Left colon (tissue), 2 donors: ENCODE data around the gene RET. TPM values are rescaled to one million over a fixed set of nuclear protein-coding genes. Genes with fewer than 3 reads are reported as not detected.
"Not testable (repeated sequence)": the region's sequence is repeated elsewhere in the genome, so short reads cannot be mapped to it uniquely, and the experiment has no call there.

ENCODE experiments used
- ATAC-seq: fragments of 200-7000 bp; cut with Tn5 transposase; one replicate; pipeline ENCODE4 v1.9.1; 2020; ENCODE audit warnings: mild to moderate bottlenecking, moderate library complexity
- DNase-seq, 2 donors: peaks; one replicate each; pipeline ENCODE4 v3.0.0-alpha.2; 2020
- intact Hi-C, 2 donors: fragments of 100-400 bp; cut with DNase I in 1 of 2; cut with micrococcal nuclease in 1 of 2; formaldehyde crosslinking; loops; one replicate each; pipeline versions ENCODE4 v1.11.2 to v1.14.0; 2022; cut with DNase I, micrococcal nuclease
- total RNA-seq, 2 donors: library from RNA; stranded (reverse); fragmentation: NEBNext Ultra II Directional; extraction: Animal tissue kit (Norgen Biotek cat#: 25700); gene quantifications; one replicate each; pipeline ENCODE4 v1.2.1, GENCODE V29; 2021
- donor health status: DM: no; HTN: no; CAD: no.
- donor health status: DM: yes; HTN: yes; CAD: no.

The RET gene
- total RNA-seq, 2 donors from 2014 or later: 1.5 to 1.6 TPM

- intact Hi-C loops: no loop called here
- ATAC-seq (no peak), DNase-seq (no peak)
Observed at GRCh38 chr10:43094085-43094484, 17.2 kb downstream of the RET start.

DNA sequence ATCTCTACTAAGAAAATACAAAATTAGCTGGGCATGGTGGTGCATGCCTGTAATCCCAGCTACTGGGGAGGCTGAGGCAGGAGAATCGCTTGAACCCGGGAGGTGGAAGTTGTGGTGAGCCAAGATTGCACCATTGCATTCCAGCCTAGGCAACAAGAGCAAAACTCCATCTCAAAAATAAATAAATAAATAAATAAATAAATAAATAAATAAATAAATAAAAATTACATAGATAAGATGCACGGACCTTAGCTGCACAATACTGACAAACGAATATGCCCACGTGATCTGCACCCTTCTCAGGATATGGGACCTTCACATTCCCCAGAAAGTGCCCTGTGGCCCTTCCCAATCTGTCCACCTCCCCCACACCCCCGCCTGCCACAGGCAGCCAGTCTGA, 22.5 kb downstream of the RET start:
- not testable (repeated sequence) for DNase-seq, ATAC-seq
- intact Hi-C loops: loop anchor here in 1 of 2 donors (5.0 kb wide), 1 partner anchor 227 kb away; no protein-coding TSS in a partner anchor

GRCh38 chr10:43099928-43100327, 23.1 kb downstream of the RET start:
- intact Hi-C loops: loop anchor here (5.0 to 10.0 kb wide), 3 partner anchors 228 to 345 kb away; no protein-coding TSS in a partner anchor
- DNase-seq: no peak
- ATAC-seq: no peak

DNA sequence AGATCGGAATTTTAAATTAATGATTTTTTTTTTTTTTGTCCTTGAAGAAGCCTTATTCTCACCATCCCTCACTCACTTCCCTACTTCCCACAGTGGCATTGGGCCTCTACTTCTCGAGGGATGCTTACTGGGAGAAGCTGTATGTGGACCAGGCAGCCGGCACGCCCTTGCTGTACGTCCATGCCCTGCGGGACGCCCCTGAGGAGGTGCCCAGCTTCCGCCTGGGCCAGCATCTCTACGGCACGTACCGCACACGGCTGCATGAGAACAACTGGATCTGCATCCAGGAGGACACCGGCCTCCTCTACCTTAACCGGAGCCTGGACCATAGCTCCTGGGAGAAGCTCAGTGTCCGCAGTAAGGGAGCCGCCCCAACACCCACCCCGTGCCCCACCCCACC, 23.5 kb downstream of the RET start:
- intact Hi-C loops: loop anchor here (10.0 kb wide), 2 partner anchors 236 to 346 kb away; no protein-coding TSS in a partner anchor
- DNase-seq (no peak), ATAC-seq (no peak)

DNA sequence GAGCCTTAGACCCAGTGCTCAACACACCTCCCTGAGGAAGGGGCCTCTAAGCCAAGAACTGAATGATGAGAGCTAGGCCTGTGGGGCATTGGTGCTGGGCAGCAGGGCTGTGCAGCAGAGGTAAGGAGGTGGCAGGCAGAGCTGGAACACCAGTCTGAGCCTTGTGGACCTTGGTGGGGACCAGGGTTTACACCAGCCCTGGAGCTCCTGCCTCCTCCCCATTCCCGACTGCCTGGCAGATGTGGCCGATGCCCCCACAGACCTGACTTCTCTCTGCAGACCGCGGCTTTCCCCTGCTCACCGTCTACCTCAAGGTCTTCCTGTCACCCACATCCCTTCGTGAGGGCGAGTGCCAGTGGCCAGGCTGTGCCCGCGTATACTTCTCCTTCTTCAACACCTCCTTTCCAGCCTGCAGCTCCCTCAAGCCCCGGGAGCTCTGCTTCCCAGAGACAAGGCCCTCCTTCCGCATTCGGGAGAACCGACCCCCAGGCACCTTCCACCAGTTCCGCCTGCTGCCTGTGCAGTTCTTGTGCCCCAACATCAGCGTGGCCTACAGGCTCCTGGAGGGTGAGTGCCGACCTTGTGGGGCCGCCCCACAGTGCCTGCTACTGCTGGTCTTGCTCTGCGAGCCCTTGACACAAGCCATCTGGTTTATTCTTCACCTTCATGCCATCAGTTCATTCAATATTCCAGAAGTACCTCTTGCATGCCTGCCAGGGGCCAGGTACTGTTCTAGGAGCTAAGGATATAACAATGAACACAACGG, 25.4 kb downstream of the RET start:
- ATAC-seq (no peak), DNase-seq (no peak)
- intact Hi-C loops: loop anchor here (10.0 kb wide), 2 partner anchors 237 to 347 kb away; no protein-coding TSS in a partner anchor

DNA sequence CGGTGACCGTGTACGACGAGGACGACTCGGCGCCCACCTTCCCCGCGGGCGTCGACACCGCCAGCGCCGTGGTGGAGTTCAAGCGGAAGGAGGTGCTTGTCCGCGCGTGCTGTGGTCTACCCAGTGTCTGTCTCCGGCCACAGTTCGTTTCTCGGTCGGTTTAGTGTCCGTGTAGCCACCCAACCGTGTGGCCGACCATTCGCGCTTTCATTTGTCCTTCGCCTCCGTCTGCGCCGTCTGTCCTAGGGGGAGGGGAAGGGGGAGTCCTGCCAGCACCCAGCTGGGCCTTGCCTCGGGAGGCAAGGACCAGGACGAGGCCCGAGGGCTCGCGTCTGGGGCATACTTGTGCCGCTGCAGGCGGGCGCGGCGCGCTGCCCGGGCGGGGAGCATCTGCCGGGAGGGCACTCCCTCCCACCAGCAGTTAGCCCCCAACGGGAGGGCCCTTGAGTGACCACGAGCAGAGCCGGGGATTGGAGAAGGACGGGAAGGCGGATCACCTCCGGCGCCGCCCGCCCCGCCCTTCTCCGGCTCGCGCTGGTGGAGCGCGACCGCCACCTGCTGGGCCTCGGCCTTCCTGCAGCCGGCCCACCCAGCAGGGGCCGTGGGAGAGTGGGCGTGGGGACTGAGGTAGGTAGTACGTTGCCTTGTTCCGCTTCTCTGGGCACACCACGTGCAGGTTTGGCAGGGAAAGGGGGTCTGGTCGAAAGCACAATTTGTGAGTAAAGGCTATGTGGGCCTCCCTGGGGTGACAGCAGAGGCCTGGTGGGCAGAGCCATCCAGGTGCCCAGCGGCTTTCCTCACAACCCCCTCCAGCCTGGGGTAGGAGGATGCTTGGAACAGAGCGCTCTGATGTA, 28.5 kb downstream of the RET start:
- ATAC-seq: peak; percentile 95
- intact Hi-C loops: loop anchor here (5.0 to 10.0 kb wide), 3 partner anchors 238 to 351 kb away; no protein-coding TSS in a partner anchor
- peak; percentile 68 to 79 for DNase-seq

DNA sequence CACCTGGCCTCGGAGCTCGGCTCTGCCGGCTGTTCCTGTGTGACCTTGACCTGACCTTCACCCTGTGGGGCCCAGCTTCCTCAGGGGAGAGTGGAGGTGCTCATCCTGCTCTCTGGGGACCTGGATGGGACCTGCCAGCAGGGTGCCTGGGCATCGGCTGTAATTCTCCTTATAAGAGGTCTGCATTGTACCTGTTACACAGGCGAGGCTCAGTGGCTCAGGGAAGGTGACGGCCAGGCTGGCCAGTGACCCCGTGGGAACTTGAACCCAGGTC, 29.0 kb downstream of the RET start:
- ATAC-seq (peak; percentile 2), DNase-seq (no peak)
- intact Hi-C loops: loop anchor here (5.0 to 10.0 kb wide), 3 partner anchors 239 to 351 kb away; no protein-coding TSS in a partner anchor

GRCh38 chr10:43106256-43107091, 29.6 kb downstream of the RET start:
- intact Hi-C loops: loop anchor here (5.0 to 10.0 kb wide), 3 partner anchors 239 to 352 kb away; no protein-coding TSS in a partner anchor
- no peak for ATAC-seq
- DNase-seq: no peak

GRCh38 chr10:43108951-43109350, 32.1 kb downstream of the RET start:
- DNase-seq (no peak), ATAC-seq (no peak)
- intact Hi-C loops: loop anchor here (5.0 to 10.0 kb wide), 3 partner anchors 242 to 354 kb away; no protein-coding TSS in a partner anchor

GRCh38 chr10:43109671-43110249, 32.9 kb downstream of the RET start:
- ATAC-seq (no peak), DNase-seq (no peak)
- intact Hi-C loops: loop anchor here (5.0 to 10.0 kb wide), 3 partner anchors 242 to 355 kb away; no protein-coding TSS in a partner anchor

DNA sequence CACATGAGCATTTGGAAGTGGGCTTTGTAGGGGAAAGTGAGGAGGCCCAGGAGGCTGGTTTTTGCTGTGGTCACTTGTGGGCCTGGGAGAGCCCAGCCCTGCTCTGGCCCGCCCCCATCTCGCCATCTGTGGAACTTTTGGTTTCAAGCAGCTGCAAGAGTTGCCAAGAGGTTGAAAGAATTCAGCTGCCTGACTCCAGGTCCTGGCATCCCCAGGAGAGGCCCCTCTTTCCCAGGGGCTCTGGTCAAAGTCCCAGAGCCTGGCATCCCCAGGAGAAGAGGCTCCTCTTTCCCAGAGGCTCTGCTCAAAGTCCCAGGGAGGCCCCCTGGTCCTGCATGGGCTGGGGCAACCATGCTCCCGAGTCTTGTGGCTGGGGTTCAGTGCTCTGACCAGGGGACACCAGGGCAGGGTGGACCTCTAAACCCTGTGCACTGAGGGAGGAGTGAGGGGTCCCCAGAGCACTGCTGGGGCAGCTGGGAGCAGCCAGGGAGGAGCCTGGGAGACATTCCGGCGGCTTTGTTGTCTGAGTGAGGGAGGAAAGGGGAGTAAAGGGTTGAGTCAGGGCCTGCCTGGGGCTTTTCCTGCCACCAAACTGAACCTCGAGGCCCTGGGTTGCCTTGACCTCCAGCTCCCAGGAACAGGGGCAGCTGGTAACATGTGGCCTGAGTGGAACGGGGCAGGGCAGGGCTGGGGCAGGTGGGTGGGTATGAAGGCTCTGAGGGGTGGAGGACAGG, 33.6 kb downstream of the RET start:
- DNase-seq (peak; percentile 45 to 54), ATAC-seq (no peak)
- intact Hi-C loops: no loop called here

- intact Hi-C loops: no loop called here
- ATAC-seq: no peak
- DNase-seq: no peak
Observed at GRCh38 chr10:43111101-43111500, 34.2 kb downstream of the RET start.

DNA sequence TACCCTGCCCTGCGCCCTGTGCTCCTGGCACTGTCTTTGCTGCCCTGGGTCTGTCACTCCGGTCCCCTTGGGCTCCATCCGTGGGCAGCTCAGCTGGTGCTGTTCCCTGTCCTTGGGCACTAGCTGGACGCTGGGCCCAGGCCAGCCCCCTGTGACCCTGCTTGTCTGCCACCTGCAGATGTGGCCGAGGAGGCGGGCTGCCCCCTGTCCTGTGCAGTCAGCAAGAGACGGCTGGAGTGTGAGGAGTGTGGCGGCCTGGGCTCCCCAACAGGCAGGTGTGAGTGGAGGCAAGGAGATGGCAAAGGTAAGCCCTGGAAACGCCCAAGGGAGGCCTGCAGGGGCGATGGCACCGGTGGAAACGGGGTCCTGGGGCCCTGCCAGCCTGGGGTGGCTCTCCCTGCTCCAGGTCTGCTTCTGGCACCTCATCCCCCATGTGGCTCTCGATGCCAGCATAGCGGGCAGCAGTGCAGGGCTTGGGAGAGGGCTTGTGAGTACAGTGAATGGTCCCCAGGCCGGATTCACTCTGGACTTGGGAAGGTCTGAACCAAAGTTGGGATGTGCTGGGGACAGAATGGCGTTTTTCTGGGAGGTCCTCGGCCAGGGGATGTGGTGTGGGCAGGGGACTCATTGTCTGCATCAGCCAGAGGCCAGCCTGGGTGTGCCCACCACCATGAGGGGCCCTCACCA, 35.2 kb downstream of the RET start:
- DNase-seq (no peak), ATAC-seq (no peak)
- intact Hi-C loops: no loop called here

DNA sequence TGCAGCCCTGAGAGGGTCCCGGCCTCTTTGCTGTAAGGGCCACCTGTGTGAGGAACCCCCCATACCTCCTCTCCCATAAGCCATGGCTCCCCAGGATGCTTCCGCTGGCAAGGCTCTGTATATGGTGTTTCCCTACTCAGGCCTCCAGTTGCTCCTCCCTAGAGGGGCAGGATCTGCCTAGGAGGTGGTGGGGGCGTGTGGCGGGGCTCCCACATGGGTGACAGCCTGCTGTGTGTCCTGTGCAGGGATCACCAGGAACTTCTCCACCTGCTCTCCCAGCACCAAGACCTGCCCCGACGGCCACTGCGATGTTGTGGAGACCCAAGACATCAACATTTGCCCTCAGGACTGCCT, 35.7 kb downstream of the RET start:
- DNase-seq: no peak
- intact Hi-C loops: no loop called here
- no peak for ATAC-seq

DNA sequence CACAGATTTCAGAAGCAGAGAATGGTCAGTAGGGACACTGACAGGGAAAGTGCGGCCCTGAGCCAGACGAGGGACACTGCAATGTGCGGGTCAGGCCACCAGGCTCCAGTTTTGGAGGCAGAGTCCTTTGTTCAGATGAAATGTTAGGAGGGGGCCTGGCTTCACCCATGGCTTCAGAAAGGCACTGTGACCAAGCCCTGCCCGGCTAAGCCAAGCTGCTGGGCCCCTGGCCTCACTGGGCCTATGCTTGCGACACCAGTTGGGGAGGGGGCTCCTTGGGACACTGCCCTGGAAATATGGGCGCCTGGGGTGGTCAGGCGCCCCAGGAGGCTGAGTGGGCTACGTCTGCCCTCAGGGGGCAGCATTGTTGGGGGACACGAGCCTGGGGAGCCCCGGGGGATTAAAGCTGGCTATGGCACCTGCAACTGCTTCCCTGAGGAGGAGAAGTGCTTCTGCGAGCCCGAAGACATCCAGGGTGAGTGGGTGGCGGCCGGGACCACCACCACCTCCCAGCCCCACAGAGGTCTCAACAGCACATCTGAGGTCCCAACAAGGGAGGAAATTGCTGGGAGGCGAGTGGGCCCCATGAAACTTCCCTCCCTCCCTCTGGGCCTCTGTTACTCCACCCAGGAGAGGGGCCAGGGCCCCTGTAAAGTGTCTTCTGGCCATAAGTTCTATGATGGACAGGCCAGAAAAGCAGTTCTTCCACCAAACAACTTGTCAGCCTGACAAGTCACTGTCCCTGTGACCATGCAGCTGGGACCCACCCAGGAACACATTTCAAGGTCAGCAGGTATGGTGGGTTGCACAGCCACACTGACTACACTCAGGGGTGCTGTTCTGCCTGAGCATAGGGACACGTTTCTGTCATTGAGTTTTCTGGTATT, 36.6 kb downstream of the RET start:
- no peak for ATAC-seq
- DNase-seq: no peak
- intact Hi-C loops: no loop called here

DNA sequence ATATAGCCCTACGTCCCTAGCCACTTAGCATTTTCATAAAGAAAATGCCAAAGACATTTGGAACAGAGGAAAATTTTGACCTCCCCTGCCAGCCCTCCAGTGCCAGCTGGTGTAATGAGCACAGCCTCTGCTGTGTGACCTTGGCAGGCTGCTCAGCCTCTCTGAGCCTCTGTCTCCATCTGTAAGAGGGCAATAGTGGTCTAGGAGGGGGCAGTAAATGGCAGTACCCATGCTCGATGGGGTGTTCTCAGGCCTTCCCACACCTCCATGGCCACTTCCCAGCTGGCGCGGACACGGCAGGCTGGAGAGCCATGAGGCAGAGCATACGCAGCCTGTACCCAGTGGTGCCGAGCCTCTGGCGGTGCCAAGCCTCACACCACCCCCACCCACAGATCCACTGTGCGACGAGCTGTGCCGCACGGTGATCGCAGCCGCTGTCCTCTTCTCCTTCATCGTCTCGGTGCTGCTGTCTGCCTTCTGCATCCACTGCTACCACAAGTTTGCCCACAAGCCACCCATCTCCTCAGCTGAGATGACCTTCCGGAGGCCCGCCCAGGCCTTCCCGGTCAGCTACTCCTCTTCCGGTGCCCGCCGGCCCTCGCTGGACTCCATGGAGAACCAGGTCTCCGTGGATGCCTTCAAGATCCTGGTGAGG, 37.3 kb downstream of the RET start:
- intact Hi-C loops: no loop called here
- DNase-seq: no peak
- no peak for ATAC-seq
